HG02763 (cell line): ENCODE results near the gene LPP.

Source experiments
- ATAC-seq: cut with Tn5 transposase; IDR thresholded peaks from one replicate; pipeline ENCODE4 v1.9.1; 2021; ENCODE audit warnings: mild to moderate bottlenecking, moderate library complexity; ENCODE audit not compliant: unreplicated experiment

LPP gene

DNA sequence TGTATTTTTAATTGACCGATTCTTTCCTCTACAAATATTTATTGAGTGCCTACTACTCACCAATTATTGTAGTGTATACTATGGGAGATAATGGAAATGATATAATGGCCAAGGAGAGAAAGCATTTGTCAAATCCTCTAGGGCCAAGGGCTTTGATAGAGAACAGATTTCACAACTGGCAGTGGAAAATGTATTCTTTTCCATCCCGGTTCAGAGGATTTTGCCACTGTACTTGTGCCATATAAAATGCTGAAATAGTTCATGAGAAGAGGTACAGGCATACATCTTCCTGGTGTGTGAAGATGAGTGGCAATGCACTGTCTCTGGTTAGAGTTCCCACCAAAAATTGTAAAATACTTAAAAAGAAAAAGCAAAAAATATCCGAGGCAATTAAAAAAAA lies 566.3 kb downstream of the LPP start:
- no peak for ATAC-seq

DNA sequence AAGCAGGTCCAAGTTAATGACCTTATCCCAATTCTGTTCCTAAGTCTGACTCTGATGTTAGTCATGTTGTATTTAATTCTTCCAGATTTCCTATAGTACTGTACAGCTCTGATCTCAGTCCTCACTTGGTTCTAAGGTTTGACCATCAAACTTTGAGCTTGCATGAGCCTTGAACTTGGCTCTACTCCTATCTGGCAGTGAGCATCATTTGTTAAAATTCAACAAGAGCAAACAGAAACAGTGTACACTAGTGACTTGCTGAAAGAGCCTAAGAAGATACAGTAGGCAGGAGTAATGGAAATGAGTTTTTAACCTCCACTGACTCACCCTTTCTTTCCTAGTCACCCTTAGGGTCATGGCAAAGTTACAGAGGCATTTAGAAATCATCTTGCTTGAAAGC lies 566.7 kb downstream of the LPP start:
- ATAC-seq: no peak

DNA sequence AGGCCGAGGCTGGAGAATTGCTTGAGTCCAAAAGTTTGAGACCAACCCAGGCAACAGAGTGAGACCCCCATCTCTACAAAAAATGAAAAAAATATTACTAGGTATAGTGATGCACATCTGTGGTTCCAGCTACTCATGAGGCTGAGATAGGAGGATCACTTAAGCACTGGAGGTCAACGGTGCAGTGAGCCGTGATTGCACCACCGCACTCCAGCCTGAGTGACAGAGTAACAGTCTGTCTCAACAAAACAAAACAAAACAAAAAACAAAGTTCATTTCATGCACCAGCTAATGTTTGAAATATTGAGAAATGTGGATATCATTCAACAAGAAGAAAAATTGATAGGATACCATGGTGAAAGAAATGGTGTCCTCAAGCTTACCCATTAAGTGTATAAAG lies 567.4 kb downstream of the LPP start:
- ATAC-seq: no peak

DNA sequence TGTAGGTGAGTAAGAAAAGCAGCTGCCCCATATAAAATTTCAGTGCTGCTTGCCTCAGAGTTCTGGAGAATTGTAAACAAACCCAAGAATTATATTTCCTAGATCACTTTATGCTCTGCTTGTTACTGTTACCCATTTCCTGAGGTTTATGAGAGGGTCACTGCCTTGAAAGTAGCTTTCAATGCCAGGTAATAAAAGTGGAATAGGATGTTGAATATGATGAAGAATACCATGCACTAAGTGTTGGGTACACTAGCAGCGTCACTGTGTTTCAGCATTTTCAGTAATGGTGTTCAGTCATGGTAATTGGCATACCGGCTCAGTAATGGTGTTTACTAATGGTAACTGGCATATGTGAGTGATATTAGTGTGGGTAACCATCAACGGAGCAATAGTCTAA lies 568.0 kb downstream of the LPP start:
- ATAC-seq: no peak

DNA sequence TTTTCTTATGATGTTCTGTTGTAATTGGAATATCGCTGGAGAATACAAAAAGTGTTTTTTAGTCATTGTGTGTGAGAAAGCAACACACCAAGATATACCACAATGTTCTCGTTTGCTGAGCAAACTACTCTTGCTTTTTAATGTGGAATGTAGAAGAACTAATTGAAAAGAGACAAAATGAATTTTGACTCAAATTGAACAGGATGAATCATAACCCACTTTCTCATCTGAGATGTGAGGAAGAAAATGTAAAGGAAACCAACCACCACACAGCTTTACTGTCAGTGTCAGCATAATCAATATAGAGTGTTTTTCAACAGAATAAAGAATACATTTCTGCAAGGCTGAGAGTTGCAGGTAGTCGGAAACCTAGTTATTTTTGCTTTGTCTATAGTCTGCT lies 569.0 kb downstream of the LPP start:
- no peak for ATAC-seq

DNA sequence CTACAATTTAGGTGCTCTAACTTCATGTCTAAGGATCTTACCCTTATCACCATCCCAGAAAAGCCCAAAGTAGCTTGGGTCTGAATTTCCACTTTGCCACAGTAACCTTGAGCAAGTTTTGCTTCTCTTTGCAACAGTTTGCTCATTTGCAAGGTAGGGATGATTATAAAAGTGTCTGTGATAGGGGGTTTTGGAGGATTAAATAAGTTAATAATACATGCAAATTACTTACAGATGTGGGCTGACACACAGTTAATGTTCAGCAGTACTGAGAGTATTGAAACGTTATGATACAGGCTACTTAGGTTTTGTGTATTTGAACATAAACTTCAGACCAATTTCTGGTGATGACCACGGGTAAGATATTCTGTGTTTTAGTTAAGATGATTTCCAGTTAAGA lies 573.1 kb downstream of the LPP start:
- no peak for ATAC-seq

DNA sequence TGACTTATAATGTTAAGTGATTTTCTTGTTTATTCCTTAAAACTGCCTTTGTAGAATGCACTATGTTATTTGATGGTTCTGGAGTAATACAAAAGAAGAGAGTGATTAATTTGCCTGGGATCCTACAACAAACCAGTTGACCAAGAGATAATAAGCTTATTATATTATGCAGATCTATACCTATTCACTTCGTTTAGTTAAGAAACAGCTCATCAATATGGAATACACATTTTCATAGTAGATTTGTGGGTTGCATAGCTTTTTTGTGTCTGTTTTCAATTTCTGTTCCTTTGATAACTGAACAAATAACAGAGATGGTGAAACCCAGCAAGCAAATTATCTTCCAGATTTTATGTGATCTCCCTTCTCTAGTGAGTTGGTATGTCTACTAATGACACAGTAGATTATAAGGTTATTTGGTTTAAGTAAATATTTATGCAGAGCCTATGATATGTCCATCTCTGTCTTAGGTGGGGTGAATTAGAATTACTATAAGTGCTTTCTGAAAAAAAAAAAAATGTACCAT lies 574.5 kb downstream of the LPP start:
- no peak for ATAC-seq

DNA sequence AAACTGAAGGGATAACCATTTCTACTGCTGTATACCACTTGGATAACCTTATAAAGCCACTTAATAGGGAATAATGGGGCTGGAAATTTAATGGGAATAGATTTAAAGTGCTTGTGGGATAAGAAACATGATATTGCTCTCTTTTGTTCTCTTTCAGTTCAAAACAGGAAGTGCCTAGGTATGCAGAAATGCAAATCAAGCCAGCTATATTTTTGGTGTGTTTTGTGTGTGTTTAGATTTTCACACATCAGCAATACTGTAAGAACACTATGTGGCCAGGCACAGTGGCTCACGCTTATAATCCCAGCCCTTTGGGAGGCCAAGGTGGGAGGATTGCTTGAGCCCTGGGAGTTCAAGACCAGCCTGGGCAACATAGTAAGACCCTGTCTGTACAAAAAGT lies 575.5 kb downstream of the LPP start:
- ATAC-seq: no peak

DNA sequence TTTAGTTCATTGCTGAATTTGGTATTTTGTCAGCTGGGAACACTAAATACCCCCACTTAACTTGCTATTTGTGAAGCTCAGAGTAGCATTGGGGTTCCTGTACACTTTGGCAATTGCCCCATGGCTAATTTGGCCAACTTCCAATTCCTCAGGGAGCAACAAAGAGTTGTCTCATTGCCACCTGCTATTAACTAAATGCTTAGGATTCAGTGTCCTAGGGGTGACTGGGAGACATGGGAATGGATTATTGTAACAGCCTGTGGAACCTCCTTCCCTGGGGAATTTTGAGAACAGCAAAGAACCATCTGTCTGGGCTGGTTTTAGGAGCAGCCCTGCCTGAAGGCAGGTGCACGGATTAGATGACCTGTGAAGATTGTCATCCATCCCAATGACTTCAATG lies 580.4 kb downstream of the LPP start:
- ATAC-seq: no peak

DNA sequence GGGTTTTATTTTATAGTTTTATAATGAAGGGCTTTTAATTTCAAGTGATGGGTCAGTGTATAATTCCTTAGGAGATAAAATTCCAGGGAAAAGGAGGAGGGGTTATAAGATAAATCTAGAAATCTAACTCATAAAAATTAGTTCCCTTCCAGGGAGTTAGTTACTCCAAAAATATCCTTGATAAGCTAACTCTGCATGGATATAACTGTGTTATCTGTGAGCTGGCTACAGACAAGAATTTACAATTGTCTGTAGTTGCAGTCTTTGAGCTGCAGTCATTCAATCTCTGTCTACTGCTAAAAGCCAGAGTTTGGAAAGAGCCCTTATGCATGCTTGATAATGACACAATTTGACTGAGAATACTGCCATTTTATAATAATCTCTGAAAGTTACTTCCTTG lies 585.6 kb downstream of the LPP start:
- ATAC-seq: no peak

DNA sequence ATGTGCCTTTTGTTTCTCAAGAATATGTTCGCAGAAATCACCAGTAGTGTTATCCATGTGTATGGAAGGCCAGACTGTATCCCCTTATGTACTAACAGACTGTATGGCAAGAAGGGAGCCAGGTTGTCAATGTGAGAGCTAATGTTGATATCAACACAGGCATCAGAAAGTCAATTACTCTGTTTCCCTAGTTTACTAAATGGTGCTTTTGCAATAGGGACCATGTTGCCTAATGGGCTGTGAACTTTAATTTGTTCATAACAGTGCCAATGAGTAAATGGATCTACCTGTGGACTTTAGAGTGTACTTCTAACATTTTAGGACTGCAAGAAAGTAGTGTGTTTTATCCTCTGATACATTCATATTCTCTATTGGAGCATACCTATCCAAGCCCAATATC lies 586.1 kb downstream of the LPP start:
- ATAC-seq: no peak

DNA sequence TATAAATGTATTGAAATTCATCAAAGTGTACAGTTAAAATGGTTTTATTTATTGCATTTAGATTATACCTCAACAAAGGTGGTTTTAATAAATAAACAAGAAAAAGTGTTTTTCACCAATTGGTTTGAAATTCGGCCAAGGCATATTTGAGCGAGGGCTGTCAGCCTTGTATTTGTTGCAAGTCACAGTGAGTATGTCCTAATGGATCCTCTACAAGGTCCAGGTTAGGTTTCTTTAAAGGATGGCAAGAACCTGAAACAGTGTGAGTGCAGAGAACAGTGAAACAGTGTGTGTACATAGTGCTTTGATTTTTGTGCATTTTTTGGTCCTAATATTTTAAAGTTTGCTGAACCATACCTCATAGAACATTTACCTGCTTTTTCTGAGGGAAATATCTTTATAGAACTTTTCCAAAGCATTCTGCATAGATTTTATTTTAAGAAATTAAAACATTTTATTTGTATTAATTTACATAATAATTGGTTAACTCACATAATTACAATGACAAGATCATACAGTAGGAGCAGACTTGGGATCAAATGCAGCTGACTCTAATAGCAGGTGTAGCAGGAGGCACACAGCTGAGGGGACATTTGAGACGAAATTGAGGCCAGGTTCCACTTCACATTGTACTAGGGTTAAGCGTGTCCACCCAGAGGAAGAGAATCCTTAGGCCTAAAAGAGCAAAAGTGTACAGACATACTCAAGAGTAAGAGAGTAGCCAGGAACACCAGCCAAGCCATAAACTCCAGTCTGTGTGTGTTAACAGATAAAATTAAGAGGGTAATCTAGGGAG lies 589.0 kb downstream of the LPP start:
- ATAC-seq: no peak

DNA sequence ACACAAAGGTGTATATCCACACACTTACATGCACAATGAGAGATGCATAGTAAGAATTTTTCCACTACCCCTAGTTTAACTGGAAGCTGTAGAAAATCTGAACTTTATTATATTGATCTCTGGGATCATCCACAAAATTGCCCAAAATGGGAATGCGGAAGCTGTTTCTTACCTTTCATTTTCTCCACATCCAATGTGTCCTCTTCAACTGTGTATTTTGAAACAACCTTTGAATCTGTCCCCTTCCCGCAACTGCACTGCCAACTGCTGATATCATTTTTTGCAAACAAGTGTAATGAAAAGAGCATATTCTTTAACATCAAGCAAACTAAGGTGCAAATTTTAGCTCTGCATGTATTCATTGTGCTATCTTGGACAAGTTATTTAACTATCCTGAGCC lies 590.2 kb downstream of the LPP start:
- ATAC-seq: no peak

DNA sequence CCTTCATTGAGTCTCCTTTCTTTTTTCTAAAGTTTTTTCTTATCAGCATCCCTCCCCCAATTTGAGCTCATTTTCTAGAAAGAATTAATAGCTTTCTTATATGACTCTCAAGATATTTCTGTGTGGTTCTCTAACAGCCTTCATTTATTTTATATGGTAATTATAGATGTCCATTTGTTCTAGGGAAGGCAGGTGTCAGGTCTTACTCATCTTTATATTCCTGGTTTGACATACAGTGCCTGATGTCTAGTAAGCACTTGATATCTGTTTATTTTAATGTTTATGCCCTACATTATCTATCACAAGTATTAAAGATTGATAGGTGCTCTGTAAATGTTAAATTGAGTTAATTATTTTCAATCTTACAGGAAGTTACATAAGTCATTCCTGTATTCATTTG lies 591.1 kb downstream of the LPP start:
- no peak for ATAC-seq

DNA sequence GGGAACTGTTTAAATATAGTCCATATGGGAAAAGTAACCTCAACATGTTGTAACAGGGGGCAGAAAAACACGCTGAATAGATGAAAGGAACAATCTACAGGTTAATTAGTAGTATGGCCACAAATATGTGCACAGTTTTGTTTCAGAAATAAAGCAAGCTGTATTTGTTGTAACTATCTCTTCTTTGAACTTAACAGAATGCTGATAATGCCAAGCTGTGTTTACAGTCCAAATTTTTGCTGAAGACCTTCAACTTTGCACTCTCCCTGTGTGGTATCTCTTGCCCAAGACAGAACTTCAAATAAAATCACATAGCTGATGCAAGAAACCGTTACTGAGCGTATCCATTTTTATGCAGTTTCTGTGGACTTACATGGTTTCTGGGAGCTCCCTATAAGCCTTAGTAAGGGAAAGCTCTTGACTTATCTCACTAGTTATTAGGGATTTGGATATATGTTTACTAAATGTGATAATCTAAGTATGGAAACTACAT lies 592.4 kb downstream of the LPP start:
- ATAC-seq: no peak

DNA sequence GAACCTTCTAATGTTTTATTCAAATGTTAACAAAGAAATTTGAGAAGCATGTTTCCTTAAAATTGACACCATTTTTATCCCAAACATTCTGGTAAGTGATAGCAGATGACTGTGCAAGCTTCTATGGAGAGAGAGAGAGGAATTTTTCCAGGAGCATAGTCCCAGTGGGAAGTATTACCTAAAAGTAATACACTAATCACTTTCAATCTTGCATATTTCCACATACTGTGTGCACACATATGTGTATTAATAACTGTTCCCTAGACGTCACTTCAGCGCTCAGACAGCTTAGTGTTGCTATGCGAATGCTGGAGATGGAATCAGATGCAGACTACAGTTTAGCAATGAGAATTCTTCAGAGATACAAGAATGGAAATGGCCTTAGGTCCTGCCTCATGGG lies 593.5 kb downstream of the LPP start:
- no peak for ATAC-seq

DNA sequence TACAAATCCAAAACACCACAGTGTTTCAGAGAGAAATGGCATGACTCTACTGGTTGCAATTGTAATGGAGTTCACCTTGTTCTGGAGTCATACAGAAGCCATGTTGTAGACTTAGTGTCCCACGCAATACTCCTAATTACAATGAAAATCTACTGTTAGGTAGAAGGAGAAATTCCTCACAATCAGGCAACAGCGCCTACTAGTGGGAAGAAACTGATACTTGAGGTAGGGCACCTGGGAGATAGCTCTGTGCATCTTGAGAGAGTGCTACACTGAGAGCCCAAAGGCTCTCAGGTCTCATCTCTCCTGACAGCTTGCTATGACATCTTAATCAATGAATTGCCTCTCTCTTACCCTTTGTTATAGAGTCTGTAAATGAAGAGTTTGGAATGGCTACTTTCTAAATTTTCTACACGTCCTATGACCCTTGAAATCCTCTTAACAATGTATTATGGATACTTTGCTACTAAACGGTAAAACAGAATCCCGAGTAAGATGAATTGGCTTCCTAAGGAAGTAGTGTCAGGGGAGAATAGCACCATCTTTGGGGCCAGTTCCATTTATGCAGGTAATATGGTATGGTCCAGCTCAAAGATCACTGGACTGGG lies 595.2 kb downstream of the LPP start:
- no peak for ATAC-seq

DNA sequence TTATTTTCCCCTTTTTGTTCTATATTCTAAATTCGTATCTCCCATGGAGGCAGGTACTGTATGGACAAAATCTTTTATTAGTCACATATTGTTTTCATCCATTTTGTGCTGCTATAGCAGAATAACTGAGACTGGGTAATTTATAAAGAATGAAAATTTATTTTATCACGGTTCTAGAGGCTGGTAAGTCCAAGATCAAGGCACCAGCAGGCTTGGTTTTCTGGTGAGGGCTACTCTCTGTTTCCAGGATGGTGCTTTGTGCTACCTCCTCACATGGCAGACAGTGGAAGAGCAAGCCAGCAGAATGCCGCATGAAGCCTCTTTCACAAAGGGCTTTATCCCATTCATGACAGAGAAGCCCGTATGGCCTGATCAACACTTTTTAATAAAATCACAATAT lies 595.9 kb downstream of the LPP start:
- ATAC-seq: no peak

DNA sequence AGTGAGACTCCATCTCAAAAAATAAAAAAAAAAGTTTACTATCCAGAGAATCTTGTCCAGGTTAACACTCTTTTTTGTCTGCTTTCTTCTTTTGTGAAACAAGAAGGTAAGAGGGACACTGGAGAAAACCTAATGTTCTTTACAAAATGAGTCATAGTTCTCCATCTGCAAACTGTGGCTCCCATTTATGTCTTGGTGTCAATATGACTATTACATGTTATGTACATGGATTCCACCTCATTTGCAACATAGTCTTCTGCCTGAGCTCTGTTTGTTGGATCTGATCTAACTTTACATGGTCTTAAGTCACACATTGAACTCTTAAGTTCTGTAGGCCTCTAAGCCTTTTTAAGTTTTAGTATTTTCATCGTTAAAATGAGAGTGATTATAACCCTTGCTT lies 596.7 kb downstream of the LPP start:
- no peak for ATAC-seq

DNA sequence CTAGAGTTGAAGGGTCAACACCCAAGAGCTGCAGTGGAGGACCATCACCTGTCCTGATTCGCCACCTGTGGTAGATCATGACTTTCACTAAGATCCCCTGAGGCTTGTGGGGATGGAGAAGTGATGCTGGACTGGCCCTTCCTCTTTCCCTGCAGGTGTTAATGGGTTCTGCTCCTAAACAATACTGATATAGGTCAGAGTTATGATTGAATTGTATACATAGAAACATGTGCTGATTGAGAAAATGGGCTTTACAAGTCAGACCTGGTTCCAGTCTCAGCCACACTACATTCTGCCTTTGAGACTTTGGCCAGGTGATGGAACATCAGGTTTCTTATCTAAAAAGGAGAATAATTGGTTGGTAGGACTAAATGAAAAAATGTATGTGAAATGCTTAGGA lies 598.9 kb downstream of the LPP start:
- ATAC-seq: peak; percentile 25

DNA sequence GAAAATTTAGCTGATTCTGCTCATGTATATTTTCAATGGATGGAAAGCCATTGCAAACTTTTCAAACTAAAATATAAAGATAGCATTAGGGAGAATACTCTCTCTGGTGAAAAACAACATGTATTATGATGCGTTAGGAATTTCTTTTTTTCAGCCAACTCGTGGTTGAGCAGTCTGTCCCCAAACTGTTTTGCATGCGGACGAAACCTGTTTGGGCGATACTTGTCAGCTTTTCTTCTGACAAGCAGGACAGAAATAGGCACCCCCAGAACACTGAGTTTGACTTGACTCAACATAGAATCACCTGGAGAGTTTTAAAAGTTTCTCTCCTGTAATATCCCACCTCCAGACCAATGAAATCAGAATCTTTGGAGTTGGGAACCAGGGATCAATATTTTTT lies 600.3 kb downstream of the LPP start:
- ATAC-seq: no peak

DNA sequence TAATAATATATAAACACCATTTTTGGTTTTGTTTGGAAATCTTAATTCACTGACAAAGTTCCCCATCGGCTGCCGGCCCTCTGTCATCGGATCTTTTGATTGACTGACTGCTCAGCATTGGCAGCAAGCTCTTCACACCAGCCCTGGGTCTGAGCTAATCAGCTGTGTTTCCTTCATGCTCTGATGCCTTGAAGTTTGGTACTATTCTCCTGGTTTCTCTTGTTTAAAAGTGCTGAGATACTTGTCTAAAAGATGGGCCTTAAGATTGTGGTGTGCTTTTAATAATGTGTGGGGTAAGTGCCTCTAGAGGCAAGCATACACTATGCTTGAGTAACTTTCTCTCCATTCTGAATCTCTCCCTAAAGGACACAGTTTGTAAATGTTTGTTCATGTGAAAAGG lies 602.3 kb downstream of the LPP start:
- no peak for ATAC-seq
